Kidney epithelial cell (primary cell): ENCODE results near the gene CIPC. TPM values are rescaled to one million over a fixed set of nuclear protein-coding genes. Genes with fewer than 3 reads are reported as not detected.

Experiments
- DNase-seq: peaks from one replicate; pipeline ENCODE4 v3.0.0-alpha.2; 2010; ENCODE audit warnings: low read depth
- H3K27me3 ChIP-seq: 2 replicates; pipeline ENCODE4 v1.6.0; 2011; ENCODE audit warnings: low read length; ENCODE audit not compliant: control insufficient read depth, insufficient read depth
- H3K36me3 ChIP-seq: 2 replicates; pipeline ENCODE4 v1.5.1; 2011; ENCODE audit warnings: low read length; ENCODE audit not compliant: control insufficient read depth, insufficient read depth
- H3K4me3 ChIP-seq: 2 replicates; pipeline ENCODE4 v1.5.1; 2011; ENCODE audit warnings: low read depth, mild to moderate bottlenecking, control low read depth, low read length
- CTCF ChIP-seq: IDR thresholded peaks from 2 replicates; pipeline ENCODE4 v1.5.1; 2011; ENCODE audit warnings: mild to moderate bottlenecking, moderate library complexity, low read length, control low read depth, inconsistent platforms; ENCODE audit not compliant: insufficient read depth, poor library complexity, severe bottlenecking
- total RNA-seq: library from RNA; depleted of rRNA; stranded (reverse); fragments of >200 nt; gene quantifications from 2 replicates; pipeline ENCODE4 v1.2.3, GENCODE V29; 2015

The CIPC gene
- total RNA-seq, 1 donor from 2014 or later = 15.9 TPM

GRCh38 chr14:77068517-77069200 lies 29.4 kb upstream of the CIPC start:
- Histone ChIP-seq H3K4me3 (no peak overlapping the region), H3K27me3 (no peaks in the 10 kb centered on the region), H3K36me3 (no peaks in the 10 kb centered on the region)
- TF ChIP-seq CTCF = no peak
- no peak for DNase-seq

GRCh38 chr14:77069551-77069950 lies 28.5 kb upstream of the CIPC start:
- Histone ChIP-seq H3K4me3 (no peak overlapping the region), H3K27me3 (no peaks in the 10 kb centered on the region), H3K36me3 (no peaks in the 10 kb centered on the region)
- no peak for TF ChIP-seq CTCF
- DNase-seq = no peak

GRCh38 chr14:77071938-77072388 lies 26.1 kb upstream of the CIPC start:
- Histone ChIP-seq H3K27me3 (no peaks in the 10 kb centered on the region), H3K4me3 (no peak overlapping the region), H3K36me3 (no peaks in the 10 kb centered on the region)
- no peak for TF ChIP-seq CTCF
- no peak for DNase-seq

GRCh38 chr14:77074969-77075368 lies 23.1 kb upstream of the CIPC start:
- DNase-seq = no peak
- no peak for TF ChIP-seq CTCF
- Histone ChIP-seq H3K36me3 (no peaks in the 10 kb centered on the region), H3K4me3 (no peak overlapping the region), H3K27me3 (no peaks in the 10 kb centered on the region)

- TF ChIP-seq CTCF = no peak
- no peak for DNase-seq
- Histone ChIP-seq H3K4me3 (no peak overlapping the region), H3K36me3 (no peaks in the 10 kb centered on the region), H3K27me3 (no peaks in the 10 kb centered on the region)
These were observed 21.9 kb upstream of the CIPC start for GRCh38 chr14:77076113-77076631.

GRCh38 chr14:77077040-77077439 lies 21.0 kb upstream of the CIPC start:
- TF ChIP-seq CTCF = no peak
- DNase-seq = no peak
- H3K27me3 ChIP-seq = no peaks in the 10 kb centered on the region
- H3K36me3 ChIP-seq = no peaks in the 10 kb centered on the region
- no peak overlapping the region for H3K4me3 ChIP-seq
